HFFc6 (cell line): ENCODE results near the gene LMF1. TPM values are rescaled to one million over a fixed set of nuclear protein-coding genes. Genes with fewer than 3 reads are reported as not detected.

ENCODE experiments used
- DNase-seq: peaks from one replicate; pipeline ENCODE4 v3.0.0-alpha.2; 2018
- H3K27ac Mint-ChIP-seq: 2 replicates; pipeline ENCODE4 v1.8.0; 2020; ENCODE audit warnings: mild to moderate bottlenecking, mixed read lengths
- H3K27me3 Mint-ChIP-seq: 2 replicates; pipeline ENCODE4 v1.8.0; 2021; ENCODE audit warnings: mild to moderate bottlenecking, moderate library complexity, mixed read lengths; ENCODE audit not compliant: insufficient read depth
- H3K36me3 Mint-ChIP-seq: 2 replicates; pipeline ENCODE4 v1.8.0; 2021; ENCODE audit warnings: low read depth, mixed read lengths
- H3K4me1 Mint-ChIP-seq: 2 replicates; pipeline ENCODE4 v1.8.0; 2020; ENCODE audit warnings: low read depth, mixed read lengths
- H3K4me3 Mint-ChIP-seq: 2 replicates; pipeline ENCODE4 v1.8.0; 2020; ENCODE audit warnings: mild to moderate bottlenecking, moderate library complexity, mixed read lengths
- H3K9me3 Mint-ChIP-seq: 2 replicates; pipeline ENCODE4 v1.8.0; 2020; ENCODE audit warnings: mild to moderate bottlenecking, mixed read lengths
- total RNA-seq, 6 experiments: library from RNA; stranded (reverse); fragmentation: NEBNext Ultra II Directional; extraction: Animal tissue kit (Norgen Biotek cat#: 25700); gene quantifications; 2 replicates in 1 of 6; 3 replicates in 5 of 6; pipeline ENCODE4 v1.2.3, GENCODE V29; 2021
- TF ChIP-seq, protein P1 (sequence below): fragments of 200-600 bp; sonication (generic); IDR thresholded peaks from 2 replicates; pipeline ENCODE4 v1.5.0; 2021; ENCODE audit warnings: antibody characterized with exemption, mild to moderate bottlenecking

The LMF1 gene
- total RNA-seq, 6 experiments from 2014 or later, result 10.9 to 19.3 (median 14.2) TPM

GRCh38 chr16:899683-900060, 71.1 kb downstream of the LMF1 start:
- H3K4me3 Mint-ChIP-seq, result no peak overlapping the region
- no peaks in the 10 kb centered on the region; the same call in none of the 2 replicates for H3K27me3 Mint-ChIP-seq
- no peaks in the 10 kb centered on the region for H3K4me1 Mint-ChIP-seq
- TF ChIP-seq, protein P1, sequence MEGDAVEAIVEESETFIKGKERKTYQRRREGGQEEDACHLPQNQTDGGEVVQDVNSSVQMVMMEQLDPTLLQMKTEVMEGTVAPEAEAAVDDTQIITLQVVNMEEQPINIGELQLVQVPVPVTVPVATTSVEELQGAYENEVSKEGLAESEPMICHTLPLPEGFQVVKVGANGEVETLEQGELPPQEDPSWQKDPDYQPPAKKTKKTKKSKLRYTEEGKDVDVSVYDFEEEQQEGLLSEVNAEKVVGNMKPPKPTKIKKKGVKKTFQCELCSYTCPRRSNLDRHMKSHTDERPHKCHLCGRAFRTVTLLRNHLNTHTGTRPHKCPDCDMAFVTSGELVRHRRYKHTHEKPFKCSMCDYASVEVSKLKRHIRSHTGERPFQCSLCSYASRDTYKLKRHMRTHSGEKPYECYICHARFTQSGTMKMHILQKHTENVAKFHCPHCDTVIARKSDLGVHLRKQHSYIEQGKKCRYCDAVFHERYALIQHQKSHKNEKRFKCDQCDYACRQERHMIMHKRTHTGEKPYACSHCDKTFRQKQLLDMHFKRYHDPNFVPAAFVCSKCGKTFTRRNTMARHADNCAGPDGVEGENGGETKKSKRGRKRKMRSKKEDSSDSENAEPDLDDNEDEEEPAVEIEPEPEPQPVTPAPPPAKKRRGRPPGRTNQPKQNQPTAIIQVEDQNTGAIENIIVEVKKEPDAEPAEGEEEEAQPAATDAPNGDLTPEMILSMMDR, result no peak
- DNase-seq, result no peak
- no peak overlapping the region for H3K27ac Mint-ChIP-seq
- H3K36me3 Mint-ChIP-seq, result peaks cover 4% of the 10 kb centered on the region
- H3K9me3 Mint-ChIP-seq, result no peaks in the 10 kb centered on the region

DNA sequence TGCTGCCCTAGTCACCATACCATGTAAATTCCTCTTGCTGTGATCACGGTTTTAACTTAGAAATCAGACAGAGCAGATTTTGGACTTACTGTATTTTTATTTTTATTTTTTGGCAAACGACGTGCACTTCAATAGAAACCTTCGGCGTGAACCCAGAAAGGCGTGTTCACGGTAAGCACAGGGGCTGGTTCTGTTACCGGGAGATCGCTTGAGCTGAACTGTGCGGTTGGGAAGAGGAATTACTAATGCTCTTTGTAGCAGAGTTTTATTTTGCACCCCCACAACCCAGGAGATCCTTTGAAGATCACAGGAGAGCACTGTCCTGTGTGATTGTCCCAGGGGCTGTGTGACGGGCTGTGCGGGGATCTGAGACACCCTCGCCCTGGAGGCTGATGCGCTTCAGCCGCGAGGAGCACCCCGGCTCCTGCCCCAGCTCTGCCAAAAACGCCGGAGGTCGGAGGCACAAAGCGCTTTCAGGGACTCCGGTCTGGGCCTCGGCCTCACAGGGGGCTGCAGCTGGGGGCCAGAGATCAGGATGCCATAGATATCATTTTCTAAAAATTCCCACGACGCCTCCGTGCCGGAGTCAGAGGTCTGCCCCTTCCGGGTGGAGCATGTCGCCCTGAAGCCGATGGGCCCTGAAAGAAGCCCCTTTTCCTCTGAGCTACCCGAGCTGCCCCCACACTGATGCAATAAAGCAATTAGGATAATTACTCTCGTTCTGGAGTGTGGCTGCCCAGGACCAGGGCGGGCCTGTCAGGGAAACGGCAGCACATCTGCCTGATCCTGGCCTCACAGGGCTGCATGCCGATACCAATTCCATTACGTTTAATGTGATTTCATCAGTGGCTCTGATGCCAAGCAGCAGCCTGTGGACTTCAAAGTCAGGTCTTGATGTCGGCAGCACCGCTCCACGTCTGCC, 71.8 kb downstream of the LMF1 start:
- H3K27me3 Mint-ChIP-seq, result no peaks in the 10 kb centered on the region; the same call in none of the 2 replicates
- TF ChIP-seq, protein P1, result no peak
- no peaks in the 10 kb centered on the region for H3K9me3 Mint-ChIP-seq
- H3K4me3 Mint-ChIP-seq, result no peak overlapping the region
- H3K27ac Mint-ChIP-seq, result no peak overlapping the region
- H3K4me1 Mint-ChIP-seq, result no peaks in the 10 kb centered on the region
- DNase-seq, result no peak
- H3K36me3 Mint-ChIP-seq, result peaks cover 4% of the 10 kb centered on the region

- no peak overlapping the region for H3K4me3 Mint-ChIP-seq
- H3K27ac Mint-ChIP-seq, result no peak overlapping the region
- H3K36me3 Mint-ChIP-seq, result peaks cover 4% of the 10 kb centered on the region
- no peak for DNase-seq
- H3K9me3 Mint-ChIP-seq, result no peaks in the 10 kb centered on the region
- no peaks in the 10 kb centered on the region for H3K4me1 Mint-ChIP-seq
- TF ChIP-seq, protein P1, result no peak
- H3K27me3 Mint-ChIP-seq, result no peaks in the 10 kb centered on the region; the same call in none of the 2 replicates
Observed at GRCh38 chr16:898216-898615, 72.6 kb downstream of the LMF1 start.

DNA sequence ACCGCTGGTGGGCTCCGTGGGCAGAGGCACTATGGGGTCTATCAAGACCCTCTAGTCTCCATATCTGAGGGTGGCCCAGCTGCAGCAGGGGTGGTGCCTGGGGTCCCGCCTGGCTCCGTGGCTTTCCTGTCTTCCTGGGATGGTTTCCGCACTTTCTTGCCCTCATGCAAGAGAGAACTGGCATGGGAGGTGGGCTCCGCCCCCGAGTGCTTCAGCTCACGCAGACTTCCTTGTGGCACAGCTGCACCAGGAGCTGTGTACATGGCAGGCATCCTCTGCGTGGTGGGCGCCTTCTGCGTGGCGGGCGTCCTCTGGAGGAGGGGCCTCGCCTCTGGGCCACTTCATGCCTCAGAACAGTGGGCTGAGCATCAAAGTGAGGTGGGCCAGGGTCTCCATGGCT, 73.1 kb downstream of the LMF1 start:
- TF ChIP-seq, protein P1, result no peak
- no peak overlapping the region for H3K4me3 Mint-ChIP-seq
- no peak overlapping the region for H3K27ac Mint-ChIP-seq
- no peaks in the 10 kb centered on the region for H3K9me3 Mint-ChIP-seq
- no peaks in the 10 kb centered on the region for H3K4me1 Mint-ChIP-seq
- no peak for DNase-seq
- no peaks in the 10 kb centered on the region; the same call in none of the 2 replicates for H3K27me3 Mint-ChIP-seq
- H3K36me3 Mint-ChIP-seq, result peaks cover 4% of the 10 kb centered on the region

DNA sequence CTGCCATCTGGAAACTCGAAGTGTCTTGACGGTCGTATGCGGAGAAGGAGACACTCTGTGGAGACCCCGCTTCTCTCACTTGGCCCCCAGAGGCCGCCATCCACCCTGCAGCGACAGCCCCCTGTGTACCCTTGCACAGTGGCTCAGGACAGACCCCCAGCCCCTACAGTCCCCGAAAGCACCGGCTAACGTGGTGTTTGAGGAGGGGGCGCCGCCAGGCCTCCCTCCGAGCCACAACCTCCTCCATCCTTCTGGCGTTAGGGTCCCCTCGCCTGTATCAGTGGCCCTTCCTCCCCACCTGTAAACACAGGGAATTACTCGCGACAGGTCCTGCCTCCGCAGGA, 73.6 kb downstream of the LMF1 start:
- Mint-ChIP-seq H3K27ac (no peak overlapping the region), H3K9me3 (no peaks in the 10 kb centered on the region), H3K27me3 (no peaks in the 10 kb centered on the region; the same call in none of the 2 replicates), H3K4me3 (no peak overlapping the region), H3K4me1 (no peaks in the 10 kb centered on the region), H3K36me3 (peaks cover 4% of the 10 kb centered on the region)
- no peak for DNase-seq
- TF ChIP-seq, protein P1, result no peak
